ENCODE data around the gene RTN4IP1.

RTN4IP1 gene

DNA sequence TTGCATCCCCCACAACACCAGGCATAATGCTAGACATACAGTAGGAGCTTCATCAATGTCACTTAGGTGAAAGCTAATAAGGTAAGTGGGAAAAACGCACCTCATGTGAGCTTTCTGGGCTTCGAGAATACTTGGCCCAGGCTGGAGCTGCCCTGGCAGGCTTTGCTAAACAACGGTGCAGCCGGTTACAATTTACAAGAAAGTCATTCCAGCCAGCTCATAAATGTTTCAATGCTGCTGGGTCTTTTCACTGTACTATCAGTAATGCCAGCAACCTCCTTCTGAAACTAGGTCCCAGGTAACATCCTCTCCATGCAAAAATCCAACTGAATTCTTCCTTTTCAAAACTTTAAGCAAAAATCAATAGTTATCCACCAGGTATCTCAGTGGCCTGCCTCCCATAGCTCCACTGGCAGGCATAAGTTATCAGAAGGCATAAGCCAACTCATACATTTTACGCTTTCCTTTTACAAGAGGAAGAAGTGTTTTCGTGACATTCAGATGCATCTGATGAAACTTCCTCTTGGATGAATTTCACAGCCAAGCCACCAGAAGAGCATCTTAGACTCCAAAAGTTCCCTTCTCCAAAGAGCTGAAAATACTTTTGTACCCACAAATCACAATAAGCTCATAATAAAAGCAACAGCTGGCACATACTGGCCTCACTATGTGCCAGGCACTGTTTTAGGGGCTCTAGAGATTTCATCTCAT lies 56.3 kb downstream of the RTN4IP1 start:
- H3K27ac ChIP-seq (ENCODE audit: low read length), result no peak overlapping the region
- H3K4me2 ChIP-seq (ENCODE audit: low read depth, low read length), result no peak overlapping the region
- DNase-seq, result no peak
- H3K36me3 ChIP-seq (replicated peaks; ENCODE audit: insufficient read depth, low read length), result no peaks in the 10 kb centered on the region
- no peak overlapping the region for H3K9ac ChIP-seq (ENCODE audit: low read length)
- H4K20me1 ChIP-seq (ENCODE audit: insufficient read depth, low read length), result no peaks in the 10 kb centered on the region
- H3K27me3 ChIP-seq (replicated peaks; ENCODE audit: insufficient read depth, low read length), result no peaks in the 10 kb centered on the region
- no peak overlapping the region for H3K4me3 ChIP-seq (ENCODE audit: low read length)
- H3K9me2 ChIP-seq (replicated peaks; ENCODE audit: insufficient read depth, low read length), result no peaks in the 10 kb centered on the region
- TF ChIP-seq, protein P1, sequence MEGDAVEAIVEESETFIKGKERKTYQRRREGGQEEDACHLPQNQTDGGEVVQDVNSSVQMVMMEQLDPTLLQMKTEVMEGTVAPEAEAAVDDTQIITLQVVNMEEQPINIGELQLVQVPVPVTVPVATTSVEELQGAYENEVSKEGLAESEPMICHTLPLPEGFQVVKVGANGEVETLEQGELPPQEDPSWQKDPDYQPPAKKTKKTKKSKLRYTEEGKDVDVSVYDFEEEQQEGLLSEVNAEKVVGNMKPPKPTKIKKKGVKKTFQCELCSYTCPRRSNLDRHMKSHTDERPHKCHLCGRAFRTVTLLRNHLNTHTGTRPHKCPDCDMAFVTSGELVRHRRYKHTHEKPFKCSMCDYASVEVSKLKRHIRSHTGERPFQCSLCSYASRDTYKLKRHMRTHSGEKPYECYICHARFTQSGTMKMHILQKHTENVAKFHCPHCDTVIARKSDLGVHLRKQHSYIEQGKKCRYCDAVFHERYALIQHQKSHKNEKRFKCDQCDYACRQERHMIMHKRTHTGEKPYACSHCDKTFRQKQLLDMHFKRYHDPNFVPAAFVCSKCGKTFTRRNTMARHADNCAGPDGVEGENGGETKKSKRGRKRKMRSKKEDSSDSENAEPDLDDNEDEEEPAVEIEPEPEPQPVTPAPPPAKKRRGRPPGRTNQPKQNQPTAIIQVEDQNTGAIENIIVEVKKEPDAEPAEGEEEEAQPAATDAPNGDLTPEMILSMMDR (IDR thresholded peaks at IDR 0.05; ENCODE audit: low read length), result no peak
- no peak for TF ChIP-seq EZH2phosphoT487 (IDR thresholded peaks at IDR 0.05; ENCODE audit: low read length)
- no peak for TF ChIP-seq EZH2 (optimal IDR thresholded peaks at IDR 0.05; ENCODE audit: low read depth, low read length)
- no peaks in the 10 kb centered on the region for H3F3A ChIP-seq (ENCODE audit: insufficient read depth, low read length)
- H3K9me3 ChIP-seq (replicated peaks; ENCODE audit: insufficient read depth, low read length), result no peaks in the 10 kb centered on the region
- no peak overlapping the region for H2AFZ ChIP-seq (ENCODE audit: low read length)
- H3K4me1 ChIP-seq (ENCODE audit: low read length), result no peaks in the 10 kb centered on the region
- H3K79me2 ChIP-seq (ENCODE audit: low read length), result no peaks in the 10 kb centered on the region

- no peak for DNase-seq
- Histone ChIP-seq H2AFZ (ENCODE audit: low read length) (no peak overlapping the region), H3K4me3 (ENCODE audit: low read length) (no peak overlapping the region), H3F3A (ENCODE audit: insufficient read depth, low read length) (no peaks in the 10 kb centered on the region), H3K27me3 (replicated peaks; ENCODE audit: insufficient read depth, low read length) (no peaks in the 10 kb centered on the region), H3K9me3 (replicated peaks; ENCODE audit: insufficient read depth, low read length) (no peaks in the 10 kb centered on the region), H3K79me2 (ENCODE audit: low read length) (no peaks in the 10 kb centered on the region), H3K4me2 (ENCODE audit: low read depth, low read length) (no peak overlapping the region), H3K36me3 (replicated peaks; ENCODE audit: insufficient read depth, low read length) (no peaks in the 10 kb centered on the region), H3K4me1 (ENCODE audit: low read length) (no peaks in the 10 kb centered on the region), H4K20me1 (ENCODE audit: insufficient read depth, low read length) (no peaks in the 10 kb centered on the region), H3K9me2 (replicated peaks; ENCODE audit: insufficient read depth, low read length) (no peaks in the 10 kb centered on the region), H3K9ac (ENCODE audit: low read length) (no peak overlapping the region), H3K27ac (ENCODE audit: low read length) (no peak overlapping the region)
- TF ChIP-seq EZH2phosphoT487 (IDR thresholded peaks at IDR 0.05; ENCODE audit: low read length) (no peak), EZH2 (optimal IDR thresholded peaks at IDR 0.05; ENCODE audit: low read depth, low read length) (no peak)
- TF ChIP-seq, protein P1 (IDR thresholded peaks at IDR 0.05; ENCODE audit: low read length), result no peak
Observed at GRCh38 chr6:106572436-106572835, 56.9 kb downstream of the RTN4IP1 start.

DNA sequence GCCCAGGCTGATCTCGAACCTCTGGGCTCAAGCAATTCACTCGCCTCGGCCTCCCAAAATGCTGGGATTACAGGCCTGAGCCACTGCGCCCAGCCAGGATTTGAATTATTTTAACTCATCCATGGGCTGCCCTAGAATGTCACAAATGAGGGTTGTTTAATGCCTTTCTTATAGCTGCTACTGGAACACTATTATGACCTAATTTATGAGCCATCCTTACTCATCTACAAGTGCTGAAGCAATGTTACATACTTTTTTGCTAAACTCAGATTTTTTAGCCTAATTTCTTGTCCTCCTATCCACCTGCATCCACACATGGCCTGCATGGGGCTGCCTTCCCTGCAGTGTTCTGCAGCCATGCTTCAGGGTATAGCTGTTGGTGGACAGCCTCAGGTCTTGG lies 59.9 kb downstream of the RTN4IP1 start:
- Histone ChIP-seq H3K9me3 (replicated peaks; ENCODE audit: insufficient read depth, low read length) (no peaks in the 10 kb centered on the region), H3K4me3 (ENCODE audit: low read length) (no peak overlapping the region), H3F3A (ENCODE audit: insufficient read depth, low read length) (no peaks in the 10 kb centered on the region), H3K36me3 (replicated peaks; ENCODE audit: insufficient read depth, low read length) (no peaks in the 10 kb centered on the region), H3K4me1 (ENCODE audit: low read length) (no peaks in the 10 kb centered on the region), H3K27me3 (replicated peaks; ENCODE audit: insufficient read depth, low read length) (no peaks in the 10 kb centered on the region), H3K9me2 (replicated peaks; ENCODE audit: insufficient read depth, low read length) (no peaks in the 10 kb centered on the region), H3K4me2 (ENCODE audit: low read depth, low read length) (no peak overlapping the region), H4K20me1 (ENCODE audit: insufficient read depth, low read length) (no peaks in the 10 kb centered on the region), H3K27ac (ENCODE audit: low read length) (no peak overlapping the region), H3K9ac (ENCODE audit: low read length) (no peak overlapping the region), H3K79me2 (ENCODE audit: low read length) (no peaks in the 10 kb centered on the region), H2AFZ (ENCODE audit: low read length) (no peak overlapping the region)
- no peak for TF ChIP-seq EZH2 (optimal IDR thresholded peaks at IDR 0.05; ENCODE audit: low read depth, low read length)
- TF ChIP-seq EZH2phosphoT487 (IDR thresholded peaks at IDR 0.05; ENCODE audit: low read length), result no peak
- TF ChIP-seq, protein P1 (IDR thresholded peaks at IDR 0.05; ENCODE audit: low read length), result no peak
- no peak for DNase-seq

All from MM.1S (cell line).